ENCODE results near the gene MISP.

MISP gene

GRCh38 chr19:746208-746819 is 4.6 kb upstream of the MISP start:
- no peak for DNase-seq (ENCODE audit: low spot score)
- ChIA-PET POLR2A (ENCODE audit: low non-redundant PET) (no interaction called here), CTCF (no interaction called here)
- TF ChIP-seq, protein P1, sequence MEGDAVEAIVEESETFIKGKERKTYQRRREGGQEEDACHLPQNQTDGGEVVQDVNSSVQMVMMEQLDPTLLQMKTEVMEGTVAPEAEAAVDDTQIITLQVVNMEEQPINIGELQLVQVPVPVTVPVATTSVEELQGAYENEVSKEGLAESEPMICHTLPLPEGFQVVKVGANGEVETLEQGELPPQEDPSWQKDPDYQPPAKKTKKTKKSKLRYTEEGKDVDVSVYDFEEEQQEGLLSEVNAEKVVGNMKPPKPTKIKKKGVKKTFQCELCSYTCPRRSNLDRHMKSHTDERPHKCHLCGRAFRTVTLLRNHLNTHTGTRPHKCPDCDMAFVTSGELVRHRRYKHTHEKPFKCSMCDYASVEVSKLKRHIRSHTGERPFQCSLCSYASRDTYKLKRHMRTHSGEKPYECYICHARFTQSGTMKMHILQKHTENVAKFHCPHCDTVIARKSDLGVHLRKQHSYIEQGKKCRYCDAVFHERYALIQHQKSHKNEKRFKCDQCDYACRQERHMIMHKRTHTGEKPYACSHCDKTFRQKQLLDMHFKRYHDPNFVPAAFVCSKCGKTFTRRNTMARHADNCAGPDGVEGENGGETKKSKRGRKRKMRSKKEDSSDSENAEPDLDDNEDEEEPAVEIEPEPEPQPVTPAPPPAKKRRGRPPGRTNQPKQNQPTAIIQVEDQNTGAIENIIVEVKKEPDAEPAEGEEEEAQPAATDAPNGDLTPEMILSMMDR (conservative IDR thresholded peaks at IDR 0.05; ENCODE audit: low read depth) = no peak
- no peak overlapping the region for H3K27ac ChIP-seq

- H3K27ac ChIP-seq = no peak overlapping the region
- ChIA-PET CTCF (no interaction called here), POLR2A (ENCODE audit: low non-redundant PET) (no interaction called here)
- no peak for DNase-seq (ENCODE audit: low spot score)
- TF ChIP-seq, protein P1 (conservative IDR thresholded peaks at IDR 0.05; ENCODE audit: low read depth) = no peak
These were observed 4.0 kb upstream of the MISP start for GRCh38 chr19:746956-747355.

DNA sequence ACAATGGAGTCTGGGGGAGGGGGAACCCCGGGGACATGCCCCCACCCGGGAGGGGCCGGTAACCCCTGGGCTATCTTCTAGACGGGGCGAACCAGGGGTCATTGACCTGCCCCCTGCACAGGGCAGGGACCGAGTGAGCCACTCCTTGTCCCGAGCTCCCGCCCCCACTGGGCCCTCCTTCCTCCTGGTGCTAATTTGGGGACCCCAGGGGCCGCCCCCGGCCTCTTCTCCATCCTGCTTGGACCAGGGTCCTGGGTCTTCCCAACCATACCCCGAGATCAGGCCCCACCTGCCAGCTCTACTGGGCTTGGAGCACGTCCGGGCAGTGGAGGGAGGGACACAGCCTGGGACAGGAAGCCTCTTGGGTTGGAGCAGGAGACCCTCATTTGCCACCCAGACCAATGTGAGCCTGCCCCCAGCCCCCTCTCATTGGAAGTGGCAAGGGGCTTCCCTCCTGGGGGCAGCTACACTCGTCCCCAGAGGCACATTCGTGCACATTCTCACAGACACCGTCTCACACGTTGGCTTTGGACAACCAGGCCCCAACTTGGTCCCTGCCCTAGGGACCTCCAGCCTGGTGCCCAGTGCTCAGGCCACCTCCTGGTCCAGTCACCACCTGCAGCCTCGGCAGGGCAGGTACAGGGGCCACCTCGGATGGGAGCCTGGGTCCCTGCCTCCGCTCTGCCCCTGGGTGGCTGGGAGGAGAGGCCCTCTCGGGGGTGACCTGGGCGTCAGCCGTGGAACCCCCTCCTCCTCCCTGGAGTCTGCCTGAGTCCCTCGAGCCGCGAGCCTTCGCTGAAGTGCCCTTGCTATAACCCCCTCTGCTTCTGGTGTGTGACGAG is 3.3 kb upstream of the MISP start:
- DNase-seq (ENCODE audit: low spot score) = no peak
- TF ChIP-seq, protein P1 (conservative IDR thresholded peaks at IDR 0.05; ENCODE audit: low read depth) = no peak
- ChIA-PET CTCF (no interaction called here), POLR2A (ENCODE audit: low non-redundant PET) (no interaction called here)
- peak overlapping the region; percentile 97; the same call in 1 of the 2 replicates for H3K27ac ChIP-seq

- ChIA-PET POLR2A (ENCODE audit: low non-redundant PET) (no interaction called here), CTCF (no interaction called here)
- TF ChIP-seq, protein P1 (conservative IDR thresholded peaks at IDR 0.05; ENCODE audit: low read depth) = no peak
- DNase-seq (ENCODE audit: low spot score) = no peak
- peak overlapping the region; percentile 97 for H3K27ac ChIP-seq
These were observed 2.7 kb upstream of the MISP start for GRCh38 chr19:748274-748598.

DNA sequence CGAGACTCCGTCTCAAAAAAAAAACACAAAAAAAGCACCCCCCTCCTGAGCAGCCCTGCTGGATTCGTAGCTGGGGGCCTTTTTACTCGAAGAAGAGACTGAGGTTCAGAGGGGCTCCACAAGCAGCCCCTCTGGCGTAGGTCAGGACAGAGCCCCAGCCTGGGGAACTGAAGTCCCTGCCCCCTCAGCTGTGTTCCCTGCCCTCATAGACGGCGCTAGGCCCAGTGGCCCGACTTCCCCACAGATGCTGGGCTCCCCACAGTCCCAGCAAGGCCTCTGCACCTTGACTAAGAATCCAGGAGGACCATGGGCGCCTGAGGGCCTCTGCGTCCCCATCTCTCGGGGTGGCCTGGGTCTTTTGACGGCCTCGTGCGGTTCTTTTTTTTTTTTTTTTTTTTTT is 1.1 kb upstream of the MISP start:
- CTCF ChIA-PET = interaction anchor here (0.7 kb wide), 1 partner anchor 167 kb away, joined by 3 read pairs; the partner anchor contains the start of gene KISS1R

More for the DNA sequence above, 1.1 kb upstream of the MISP start:
- POLR2A ChIA-PET (ENCODE audit: low non-redundant PET) = interaction anchor here (0.6 kb wide), 1 partner anchor 71 kb away, joined by 3 read pairs; no protein-coding TSS in a partner anchor
- no peak for DNase-seq (ENCODE audit: low spot score)
- H3K27ac ChIP-seq = peak overlapping the region; percentile 97
- TF ChIP-seq, protein P1 (conservative IDR thresholded peaks at IDR 0.05; ENCODE audit: low read depth) = no peak

All from RWPE1 (cell line).